K562 (cell line): ENCODE results near the gene PTPRM. TPM values are rescaled to one million over a fixed set of nuclear protein-coding genes. Genes with fewer than 3 reads are reported as not detected.

ENCODE experiments used
- ATF1 ChIP-seq, 2 experiments: fragments of 450-650 bp in 1 of 2; IDR thresholded peaks; 2 replicates each; pipeline ENCODE4 v1.6.1; 2016; ENCODE audit warnings: missing compliant biosample characterization in 1 of 2, missing genetic modification characterization in 1 of 2
- CHD7 ChIP-seq: fragments of 200-600 bp; sonication (generic); IDR thresholded peaks from one replicate; pipeline ENCODE4 v1.6.1; 2012; ENCODE audit warnings: mild to moderate bottlenecking, low read depth, low read length, inconsistent platforms
- CREB5 ChIP-seq: fragments of 250-450 bp; sonication (Bioruptor Pico); IDR thresholded peaks from 2 replicates; pipeline ENCODE4 v1.5.0; 2020; ENCODE audit warnings: mild to moderate bottlenecking
- ESRRA ChIP-seq: fragments of 450-650 bp; IDR thresholded peaks from 2 replicates; pipeline ENCODE4 v1.6.1; 2014; ENCODE audit warnings: low read depth, mild to moderate bottlenecking, moderate library complexity, borderline replicate concordance
- HNRNPH1 ChIP-seq: fragments of 200-400 bp; formaldehyde crosslinking; optimal IDR thresholded peaks from 2 replicates; pipeline ENCODE3; 2017; ENCODE audit warnings: low read depth, mild to moderate bottlenecking, low read length, moderate library complexity
- IRF2 ChIP-seq: sonication (generic); formaldehyde crosslinking; IDR thresholded peaks from 2 replicates; pipeline ENCODE4 v1.8.1; 2022; ENCODE audit warnings: mild to moderate bottlenecking, missing genetic modification reagents
- PHB2 ChIP-seq: fragments of 450-650 bp; IDR thresholded peaks from 2 replicates; pipeline ENCODE4 v1.6.1; 2017; ENCODE audit warnings: low read depth
- SMARCA5 ChIP-seq: fragments of 450-650 bp; IDR thresholded peaks from 2 replicates; pipeline ENCODE4 v1.6.1; 2016
- TAF1 ChIP-seq: IDR thresholded peaks from 2 replicates; pipeline ENCODE4 v1.6.1; 2011; ENCODE audit warnings: mild to moderate bottlenecking, low read length, moderate library complexity; ENCODE audit not compliant: insufficient read depth, control insufficient read depth, severe bottlenecking; ENCODE audit errors: extremely low read depth
- TRIM25 ChIP-seq: fragments of 450-650 bp; IDR thresholded peaks from 2 replicates; pipeline ENCODE4 v1.7.0; 2016; ENCODE audit warnings: borderline replicate concordance
- ZBTB7A ChIP-seq: IDR thresholded peaks from 2 replicates; pipeline ENCODE4 v1.6.1; 2011; ENCODE audit warnings: low read depth, mild to moderate bottlenecking, low read length, moderate library complexity, borderline replicate concordance; ENCODE audit not compliant: control insufficient read depth
- ZNF239 ChIP-seq: fragments of 250-450 bp; sonication (Bioruptor Pico); IDR thresholded peaks from 2 replicates; pipeline ENCODE4 v1.4.0; 2020; ENCODE audit warnings: mild to moderate bottlenecking
- polyA plus RNA-seq, 8 experiments: library from polyadenylated mRNA; depleted of rRNA in 4 of 8; stranded (reverse) in 5 of 8; unstranded in 3 of 8; fragments of >200 nt; fragmentation: Nextera tagmentation in 2 of 8; fragmentation: Illumina TruSeq in 1 of 8; extraction: Ambion mirVana in 2 of 8; extraction: Trizol in 1 of 8; gene quantifications; 2 replicates each; pipeline versions ENCODE4 v1.2.1 to v1.2.3, GENCODE V29; 2011 to 2014; ENCODE audit warnings: inconsistent platforms in 1 of 8, missing spikeins in 1 of 8
- total RNA-seq, 7 experiments: library from RNA; depleted of rRNA in 6 of 7; stranded (reverse); fragments of >200 nt in 6 of 7; fragmentation: Illumina TruSeq in 2 of 7; extraction: Trizol in 2 of 7; gene quantifications; 2 replicates each; pipeline versions ENCODE4 v1.2.1 to v1.2.3, GENCODE V29; 2011 to 2021; ENCODE audit warnings: low replicate concordance in 1 of 7

The PTPRM gene
- total and polyA plus RNA-seq, 9 of the 15 experiments (the other 6 are each of a cell fraction or from before 2014, with no cell fraction given) = 0.03 to 0.16 (median 0.08) TPM; not detected in 3

- TF ChIP-seq CHD7 (no peak), TAF1 (no peak), TRIM25 (no peak), ATF1 (CRISPR knock-in tag; IDR thresholded peaks at IDR 0.05) (no peak), ATF1 (tag; IDR thresholded peaks at IDR 0.05) (no peak), IRF2 (CRISPR knock-in tag) (no peak), CREB5 (CRISPR knock-in tag) (no peak), ESRRA (no peak), ZBTB7A (no peak), HNRNPH1 (no peak), PHB2 (no peak), ZNF239 (CRISPR knock-in tag) (no peak), SMARCA5 (no peak)
- TF ChIP-seq, all 486 proteins: peak for 0
Observed at GRCh38 chr18:7597500-7597899, 30.4 kb downstream of the PTPRM start (continued).
